Astrocyte (in vitro differentiated cells and primary cell): Measurements from ENCODE around the gene KRTAP12-2.

Experiments used
- EZH2 ChIP-seq: IDR thresholded peaks from 2 replicates; pipeline ENCODE4 v1.6.1; 2012; ENCODE audit warnings: mild to moderate bottlenecking, low read length, inconsistent platforms; ENCODE audit not compliant: insufficient read depth
- TF ChIP-seq, protein P1 (sequence below): IDR thresholded peaks from 2 replicates; pipeline ENCODE4 v1.5.1; 2011; ENCODE audit warnings: low read depth, mild to moderate bottlenecking, inconsistent platforms, low read length, moderate library complexity; ENCODE audit not compliant: insufficient read depth

- TF ChIP-seq, protein P1, sequence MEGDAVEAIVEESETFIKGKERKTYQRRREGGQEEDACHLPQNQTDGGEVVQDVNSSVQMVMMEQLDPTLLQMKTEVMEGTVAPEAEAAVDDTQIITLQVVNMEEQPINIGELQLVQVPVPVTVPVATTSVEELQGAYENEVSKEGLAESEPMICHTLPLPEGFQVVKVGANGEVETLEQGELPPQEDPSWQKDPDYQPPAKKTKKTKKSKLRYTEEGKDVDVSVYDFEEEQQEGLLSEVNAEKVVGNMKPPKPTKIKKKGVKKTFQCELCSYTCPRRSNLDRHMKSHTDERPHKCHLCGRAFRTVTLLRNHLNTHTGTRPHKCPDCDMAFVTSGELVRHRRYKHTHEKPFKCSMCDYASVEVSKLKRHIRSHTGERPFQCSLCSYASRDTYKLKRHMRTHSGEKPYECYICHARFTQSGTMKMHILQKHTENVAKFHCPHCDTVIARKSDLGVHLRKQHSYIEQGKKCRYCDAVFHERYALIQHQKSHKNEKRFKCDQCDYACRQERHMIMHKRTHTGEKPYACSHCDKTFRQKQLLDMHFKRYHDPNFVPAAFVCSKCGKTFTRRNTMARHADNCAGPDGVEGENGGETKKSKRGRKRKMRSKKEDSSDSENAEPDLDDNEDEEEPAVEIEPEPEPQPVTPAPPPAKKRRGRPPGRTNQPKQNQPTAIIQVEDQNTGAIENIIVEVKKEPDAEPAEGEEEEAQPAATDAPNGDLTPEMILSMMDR: no peak
- TF ChIP-seq EZH2: peak; percentile 65
Observed at GRCh38 chr21:44706706-44707581, 40.2 kb upstream of the KRTAP12-2 start.
